Endodermal cell (in vitro differentiated cells): ENCODE measurements around the gene POP7. TPM values are rescaled to one million over a fixed set of nuclear protein-coding genes. Genes with fewer than 3 reads are reported as not detected.

ENCODE experiments used
- DNase-seq: peaks from one replicate; pipeline ENCODE4 v3.0.0-alpha.2; 2017
- H3K27ac ChIP-seq: 2 replicates; pipeline ENCODE4 v1.5.1; 2013; ENCODE audit warnings: mild to moderate bottlenecking, low read depth, low read length, moderate library complexity
- H3K27me3 ChIP-seq: 2 replicates; pipeline ENCODE4 v1.6.1; 2013; ENCODE audit warnings: mild to moderate bottlenecking, low read length, moderate library complexity; ENCODE audit not compliant: insufficient read depth, control insufficient read depth, poor library complexity, severe bottlenecking
- H3K36me3 ChIP-seq: 2 replicates; pipeline ENCODE4 v1.7.0; 2013; ENCODE audit warnings: mild to moderate bottlenecking, low read length, moderate library complexity; ENCODE audit not compliant: control insufficient read depth, insufficient read depth
- H3K4me1 ChIP-seq: one replicate; pipeline ENCODE4 v1.7.0; 2013; ENCODE audit warnings: low read length; ENCODE audit not compliant: control insufficient read depth, insufficient read depth
- H3K4me3 ChIP-seq: 2 replicates; pipeline ENCODE4 v1.5.1; 2013; ENCODE audit warnings: mild to moderate bottlenecking, low read length, moderate library complexity
- H3K9ac ChIP-seq: 2 replicates; pipeline ENCODE4 v1.6.1; 2013; ENCODE audit warnings: mild to moderate bottlenecking, low read length, moderate library complexity; ENCODE audit not compliant: poor library complexity, severe bottlenecking; ENCODE audit errors: extremely low read depth
- H3K9me3 ChIP-seq: 2 replicates; pipeline ENCODE4 v1.6.1; 2013; ENCODE audit warnings: mild to moderate bottlenecking, low read length, moderate library complexity; ENCODE audit not compliant: control insufficient read depth
- H3K27ac Mint-ChIP-seq: 2 replicates; pipeline ENCODE4 v1.8.0; 2020; ENCODE audit warnings: mixed read lengths
- H3K27me3 Mint-ChIP-seq: 2 replicates; pipeline ENCODE4 v1.8.0; 2021; ENCODE audit warnings: mild to moderate bottlenecking, mixed read lengths; ENCODE audit not compliant: insufficient read depth
- H3K36me3 Mint-ChIP-seq: 2 replicates; pipeline ENCODE4 v1.8.0; 2020; ENCODE audit warnings: low read depth, mixed read lengths
- H3K4me1 Mint-ChIP-seq: 2 replicates; pipeline ENCODE4 v1.8.0; 2020; ENCODE audit warnings: mixed read lengths
- H3K4me3 Mint-ChIP-seq: 2 replicates; pipeline ENCODE4 v1.8.0; 2020; ENCODE audit warnings: mild to moderate bottlenecking, moderate library complexity, mixed read lengths
- H3K9me3 Mint-ChIP-seq: 2 replicates; pipeline ENCODE4 v1.8.0; 2020; ENCODE audit warnings: mild to moderate bottlenecking, mixed read lengths
- WGBS, 2 experiments: methylation state at CpG; one replicate each; pipeline versions ENCODE4 v1.1.5 to v1.1.7; 2013; ENCODE audit warnings: missing lambda C conversion rate in 2 of 2, mixed read lengths in 1 of 2; ENCODE audit not compliant: insufficient coverage in 1 of 2, insufficient read length in 1 of 2; 5-methylcytosine and 5-hydroxymethylcytosine counted together
- total RNA-seq, 2 donors: library from RNA; stranded (reverse); fragmentation: NEBNext Ultra II Directional in 1 of 2; extraction: Animal tissue kit (Norgen Biotek cat#: 25700) in 1 of 2; gene quantifications; 2 replicates in 1 of 2; 3 replicates in 1 of 2; pipeline ENCODE4 v1.2.1, GENCODE V29; 2021
- TF ChIP-seq, protein P1 (sequence below): fragments of 200-600 bp; sonication (generic); conservative IDR thresholded peaks from 2 replicates; pipeline ENCODE4 v1.5.0; 2021; ENCODE audit warnings: antibody characterized with exemption, mild to moderate bottlenecking

Gene POP7
- total RNA-seq, 2 donors from 2014 or later = 51.7 to 59.2 TPM

DNA sequence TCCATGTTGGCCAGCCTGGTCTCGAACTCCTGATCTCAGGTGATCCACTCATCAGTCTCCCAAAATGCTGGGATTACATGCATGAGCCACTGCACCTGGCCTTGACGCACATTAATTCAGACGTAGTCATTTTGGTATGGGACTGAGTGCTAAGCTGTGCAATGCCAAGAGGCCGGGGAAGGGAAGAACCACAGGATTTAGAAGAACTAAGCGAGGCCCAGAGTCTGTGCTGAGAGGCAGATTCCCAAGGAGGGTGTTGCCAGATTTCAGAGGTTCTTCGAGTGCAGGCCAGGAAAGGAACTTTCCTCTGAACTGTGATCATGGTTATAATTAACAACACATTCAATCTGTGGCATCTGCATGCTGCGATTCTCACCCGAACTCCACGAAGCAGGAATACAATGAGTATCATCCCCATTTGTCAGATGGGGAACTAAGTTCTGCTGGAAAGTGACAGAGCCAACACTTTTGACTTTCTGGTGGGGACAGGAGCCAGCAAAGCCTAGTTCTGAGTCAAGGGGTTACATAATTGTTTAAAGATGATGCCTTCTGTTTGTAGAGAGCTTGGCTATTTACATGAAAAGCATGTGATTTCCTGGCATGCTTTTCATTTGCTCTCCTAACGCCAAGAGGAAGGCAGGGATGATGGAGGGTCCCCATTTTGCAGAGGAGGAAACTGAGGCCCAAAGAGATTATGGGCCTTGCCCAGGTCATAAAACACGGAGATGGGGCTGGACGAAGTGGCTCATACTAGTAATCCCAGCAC, 21.3 kb downstream of the POP7 start:
- DNase-seq = no peak
- Histone ChIP-seq H3K27ac (no peak overlapping the region), H3K36me3 (no peaks in the 10 kb centered on the region), H3K4me1 (no peaks in the 10 kb centered on the region), H3K4me3 (no peak overlapping the region), H3K27me3 (peaks cover 18% of the 10 kb centered on the region), H3K9me3 (no peaks in the 10 kb centered on the region), H3K9ac (no peak overlapping the region)
- WGBS, 2 experiments = 86 to 88% methylated on average over 9 to 12 of the region's 12 CpGs
- TF ChIP-seq, protein P1, sequence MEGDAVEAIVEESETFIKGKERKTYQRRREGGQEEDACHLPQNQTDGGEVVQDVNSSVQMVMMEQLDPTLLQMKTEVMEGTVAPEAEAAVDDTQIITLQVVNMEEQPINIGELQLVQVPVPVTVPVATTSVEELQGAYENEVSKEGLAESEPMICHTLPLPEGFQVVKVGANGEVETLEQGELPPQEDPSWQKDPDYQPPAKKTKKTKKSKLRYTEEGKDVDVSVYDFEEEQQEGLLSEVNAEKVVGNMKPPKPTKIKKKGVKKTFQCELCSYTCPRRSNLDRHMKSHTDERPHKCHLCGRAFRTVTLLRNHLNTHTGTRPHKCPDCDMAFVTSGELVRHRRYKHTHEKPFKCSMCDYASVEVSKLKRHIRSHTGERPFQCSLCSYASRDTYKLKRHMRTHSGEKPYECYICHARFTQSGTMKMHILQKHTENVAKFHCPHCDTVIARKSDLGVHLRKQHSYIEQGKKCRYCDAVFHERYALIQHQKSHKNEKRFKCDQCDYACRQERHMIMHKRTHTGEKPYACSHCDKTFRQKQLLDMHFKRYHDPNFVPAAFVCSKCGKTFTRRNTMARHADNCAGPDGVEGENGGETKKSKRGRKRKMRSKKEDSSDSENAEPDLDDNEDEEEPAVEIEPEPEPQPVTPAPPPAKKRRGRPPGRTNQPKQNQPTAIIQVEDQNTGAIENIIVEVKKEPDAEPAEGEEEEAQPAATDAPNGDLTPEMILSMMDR = no peak
- Mint-ChIP-seq H3K27ac (no peak overlapping the region), H3K27me3 (peaks cover 34% of the 10 kb centered on the region), H3K4me1 (peaks cover 2% of the 10 kb centered on the region), H3K4me3 (no peak overlapping the region), H3K36me3 (no peaks in the 10 kb centered on the region), H3K9me3 (no peaks in the 10 kb centered on the region)

DNA sequence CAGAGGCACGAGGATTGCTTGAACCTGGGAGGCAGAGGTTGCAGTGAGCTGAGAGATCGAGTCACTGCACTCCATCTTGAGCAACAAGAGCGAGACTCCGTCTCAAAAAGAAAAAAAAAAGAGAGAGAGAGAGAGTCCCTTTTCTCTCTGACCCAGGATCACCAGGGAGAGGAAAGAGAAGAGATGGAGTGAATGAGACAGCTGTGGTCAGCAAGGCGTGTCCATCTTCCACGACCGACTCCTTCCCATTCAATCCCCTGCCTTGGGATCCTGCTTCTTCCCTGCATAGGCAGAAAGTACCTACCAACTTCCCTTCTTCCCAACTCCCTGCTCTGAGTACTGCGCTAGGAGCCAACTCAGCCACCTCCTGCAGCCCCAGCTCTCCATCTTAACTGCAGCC, 22.3 kb downstream of the POP7 start:
- Histone ChIP-seq H3K27me3 (peaks cover 8% of the 10 kb centered on the region), H3K36me3 (no peaks in the 10 kb centered on the region), H3K4me1 (no peaks in the 10 kb centered on the region), H3K27ac (no peak overlapping the region), H3K4me3 (no peak overlapping the region), H3K9me3 (no peaks in the 10 kb centered on the region), H3K9ac (no peak overlapping the region)
- no peaks in the 10 kb centered on the region for H3K9me3 Mint-ChIP-seq
- H3K4me3 Mint-ChIP-seq = no peak overlapping the region
- H3K36me3 Mint-ChIP-seq = no peaks in the 10 kb centered on the region
- peaks cover 24% of the 10 kb centered on the region for H3K27me3 Mint-ChIP-seq
- no peak overlapping the region for H3K27ac Mint-ChIP-seq
- TF ChIP-seq, protein P1 = no peak
- no peak for DNase-seq
- WGBS, 2 experiments = 77 to 85% methylated on average over 5 to 8 of the region's 8 CpGs
- H3K4me1 Mint-ChIP-seq = peaks cover 2% of the 10 kb centered on the region

DNA sequence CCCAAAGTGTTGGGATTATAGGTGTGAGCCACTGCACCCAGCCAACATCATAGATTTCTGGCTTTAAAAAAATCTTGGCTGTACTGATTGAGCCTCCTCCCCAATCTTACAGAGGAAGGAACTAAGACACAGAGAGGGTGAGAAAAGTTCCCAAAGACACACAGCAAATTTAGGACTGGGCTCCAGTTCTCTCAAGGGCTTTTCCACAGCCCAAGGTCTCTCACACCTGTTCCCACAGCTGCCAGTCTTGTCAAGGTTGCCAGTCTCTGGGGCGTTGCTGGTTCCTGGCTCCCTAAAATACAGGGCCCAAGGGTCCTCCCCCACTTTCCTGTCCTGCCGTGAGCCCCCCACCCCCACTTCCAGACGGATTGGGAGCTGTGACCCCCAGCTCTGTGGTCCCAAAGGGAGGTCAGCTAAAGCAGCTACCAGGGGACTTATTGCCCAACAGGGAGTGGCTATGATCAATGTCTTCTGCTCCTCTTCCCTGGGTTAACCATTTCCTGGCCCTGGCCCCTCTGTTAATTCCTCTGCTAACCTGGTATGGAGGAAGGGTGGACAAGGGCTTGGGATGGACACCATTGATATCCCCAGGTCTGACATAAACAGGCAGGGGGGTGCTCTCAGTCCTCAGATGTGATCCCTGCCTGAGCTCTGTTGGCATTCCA, 24.3 kb downstream of the POP7 start:
- no peaks in the 10 kb centered on the region for H3K9me3 ChIP-seq
- no peaks in the 10 kb centered on the region for H3K27me3 ChIP-seq
- Mint-ChIP-seq H3K27ac (no peak overlapping the region), H3K9me3 (no peaks in the 10 kb centered on the region), H3K36me3 (no peaks in the 10 kb centered on the region), H3K4me1 (no peaks in the 10 kb centered on the region), H3K27me3 (peaks cover 8% of the 10 kb centered on the region), H3K4me3 (no peak overlapping the region)
- H3K27ac ChIP-seq = no peak overlapping the region
- H3K9ac ChIP-seq = no peak overlapping the region
- DNase-seq = no peak
- H3K4me1 ChIP-seq = no peaks in the 10 kb centered on the region
- TF ChIP-seq, protein P1 = no peak
- no peaks in the 10 kb centered on the region for H3K36me3 ChIP-seq
- H3K4me3 ChIP-seq = no peak overlapping the region
- WGBS, 2 experiments = 66% methylated on average over 3 of the region's 3 CpGs; no CpG with 5 or more reads in 1 of the 2 experiments
